GM18868 (cell line): ENCODE data around the gene UGT1A7.
"Not testable (repeated sequence)": the region's sequence is repeated elsewhere in the genome, so short reads cannot be mapped to it uniquely, and the experiment has no call there.

Experiments used
- ATAC-seq: cut with Tn5 transposase; IDR thresholded peaks from one replicate; pipeline ENCODE4 v1.9.1; 2021; ENCODE audit warnings: mild to moderate bottlenecking, moderate library complexity; ENCODE audit not compliant: unreplicated experiment

UGT1A7 gene

GRCh38 chr2:233681521-233682099 lies at the start of gene UGT1A7:
Gene UGT1A7 (plus strand): TSS chr2:233681901. CDS start chr2:233681938, 37 bp downstream.
- ATAC-seq, result no peak

- not testable (repeated sequence) for ATAC-seq
Observed at GRCh38 chr2:233636306-233636705, 45.4 kb upstream of the UGT1A7 start, which contains the start of gene UGT1A10. Gene UGT1A10 (plus strand): TSS chr2:233636448. CDS start chr2:233636523, 75 bp downstream.

- no peak for ATAC-seq
Observed at GRCh38 chr2:233638836-233639235, 42.9 kb upstream of the UGT1A7 start.

- no peak for ATAC-seq
Observed at GRCh38 chr2:233639860-233640259, 41.8 kb upstream of the UGT1A7 start.

GRCh38 chr2:233643128-233643527 lies 38.6 kb upstream of the UGT1A7 start:
- ATAC-seq, result no peak

GRCh38 chr2:233646033-233646432 lies 35.7 kb upstream of the UGT1A7 start:
- not testable (repeated sequence) for ATAC-seq

- no peak for ATAC-seq
Observed at GRCh38 chr2:233650981-233651380, 30.7 kb upstream of the UGT1A7 start.

GRCh38 chr2:233651430-233651829 lies 30.3 kb upstream of the UGT1A7 start:
- ATAC-seq, result no peak

- no peak for ATAC-seq
Observed at GRCh38 chr2:233654501-233654900, 27.2 kb upstream of the UGT1A7 start.

- ATAC-seq, result no peak
Observed at GRCh38 chr2:233655043-233655442, 26.7 kb upstream of the UGT1A7 start.

- ATAC-seq, result not testable (repeated sequence)
Observed at GRCh38 chr2:233655943-233656342, 25.8 kb upstream of the UGT1A7 start.

- no peak for ATAC-seq
Observed at GRCh38 chr2:233656443-233656842, 25.3 kb upstream of the UGT1A7 start.

GRCh38 chr2:233658610-233659009 lies 23.1 kb upstream of the UGT1A7 start:
- ATAC-seq, result no peak

- ATAC-seq, result no peak
Observed at GRCh38 chr2:233663911-233664310, 17.8 kb upstream of the UGT1A7 start.

- no peak for ATAC-seq
Observed at GRCh38 chr2:233668605-233669260, 13.0 kb upstream of the UGT1A7 start.

GRCh38 chr2:233671290-233672161 lies 10.2 kb upstream of the UGT1A7 start, which contains the start of gene UGT1A9:
Gene UGT1A9 (plus strand): TSS chr2:233671898. CDS start chr2:233671935, 37 bp downstream.
- no peak for ATAC-seq

GRCh38 chr2:233672886-233673285 lies 8.8 kb upstream of the UGT1A7 start:
- no peak for ATAC-seq

GRCh38 chr2:233673896-233674295 lies 7.8 kb upstream of the UGT1A7 start:
- ATAC-seq, result no peak

- ATAC-seq, result no peak
Observed at GRCh38 chr2:233674314-233674713, 7.4 kb upstream of the UGT1A7 start.

GRCh38 chr2:233674995-233675394 lies 6.7 kb upstream of the UGT1A7 start:
- no peak for ATAC-seq

- no peak for ATAC-seq
Observed at GRCh38 chr2:233676046-233676445, 5.7 kb upstream of the UGT1A7 start.
